ENCODE measurements around the gene DDX10. TPM values are rescaled to one million over a fixed set of nuclear protein-coding genes. Genes with fewer than 3 reads are reported as not detected.

The DDX10 gene
- total RNA-seq, 4 donors from 2014 or later = 11.5 to 22.0 (median 14.3) TPM

- intact Hi-C loops (cut with DNase I) = no loop called here
- H3K9me3 ChIP-seq = no peaks in the 10 kb centered on the region
- no peaks in the 10 kb centered on the region for H3K27me3 ChIP-seq
- H3K36me3 ChIP-seq = no peaks in the 10 kb centered on the region
- DNase-seq (ENCODE audit: extremely low spot score) = no peak
- TF ChIP-seq EP300 (IDR thresholded peaks at IDR 0.05) (no peak), POLR2A (IDR thresholded peaks at IDR 0.05; ENCODE audit: low read depth) (no peak), CTCF (IDR thresholded peaks at IDR 0.05) (no peak), POLR2AphosphoS5 (IDR thresholded peaks at IDR 0.05) (no peak)
- 93% methylated on average over 7 of the region's 7 CpGs for WGBS
- no peak overlapping the region for H3K4me3 ChIP-seq
- peaks cover 0 to 6% (median 0%) of the 10 kb centered on the region in 4 donors for H3K4me1 ChIP-seq
- no peak overlapping the region for H3K27ac ChIP-seq (replicated peaks in 1 of 4)
Measured at GRCh38 chr11:108891909-108892511, 227.1 kb downstream of the DDX10 start.

- Histone ChIP-seq H3K4me1 (peaks cover 0 to 10% (median 0%) of the 10 kb centered on the region in 4 donors), H3K4me3 (no peak overlapping the region), H3K27me3 (no peaks in the 10 kb centered on the region), H3K9me3 (no peaks in the 10 kb centered on the region), H3K27ac (replicated peaks in 1 of 4) (no peak overlapping the region), H3K36me3 (no peaks in the 10 kb centered on the region)
- intact Hi-C loops (cut with DNase I) = no loop called here
- DNase-seq (ENCODE audit: extremely low spot score) = no peak
- TF ChIP-seq EP300 (IDR thresholded peaks at IDR 0.05) = no peak
- WGBS = 65% methylated on average over 8 of the region's 8 CpGs
Measured at GRCh38 chr11:108895579-108896480, 231.0 kb downstream of the DDX10 start.

GRCh38 chr11:108897071-108897481 is 232.2 kb downstream of the DDX10 start:
- intact Hi-C loops (cut with DNase I) = no loop called here

GRCh38 chr11:108897916-108898315 is 233.0 kb downstream of the DDX10 start:
- Histone ChIP-seq H3K4me1 (peaks cover 0 to 10% (median 0%) of the 10 kb centered on the region in 4 donors), H3K27me3 (no peaks in the 10 kb centered on the region), H3K4me3 (no peak overlapping the region), H3K9me3 (no peaks in the 10 kb centered on the region), H3K27ac (replicated peaks in 1 of 4) (no peak overlapping the region), H3K36me3 (no peaks in the 10 kb centered on the region)
- 98% methylated on average over 5 of the region's 5 CpGs for WGBS
- intact Hi-C loops (cut with DNase I) = no loop called here
- no peak for TF ChIP-seq POLR2A (IDR thresholded peaks at IDR 0.05; ENCODE audit: low read depth)
- no peak for TF ChIP-seq POLR2AphosphoS5 (IDR thresholded peaks at IDR 0.05)
- no peak for TF ChIP-seq EP300 (IDR thresholded peaks at IDR 0.05)
- TF ChIP-seq CTCF (IDR thresholded peaks at IDR 0.05) = no peak
- no peak for DNase-seq (ENCODE audit: extremely low spot score)

More at GRCh38 chr11:108897071-108897481, 232.2 kb downstream of the DDX10 start:
- Histone ChIP-seq H3K36me3 (no peaks in the 10 kb centered on the region), H3K9me3 (no peaks in the 10 kb centered on the region), H3K27ac (replicated peaks in 1 of 4) (no peak overlapping the region), H3K4me3 (no peak overlapping the region), H3K27me3 (no peaks in the 10 kb centered on the region), H3K4me1 (peaks cover 0 to 10% (median 0%) of the 10 kb centered on the region in 4 donors)
- TF ChIP-seq CTCF (IDR thresholded peaks at IDR 0.05) (no peak), POLR2A (IDR thresholded peaks at IDR 0.05; ENCODE audit: low read depth) (no peak), EP300 (IDR thresholded peaks at IDR 0.05) (no peak), POLR2AphosphoS5 (IDR thresholded peaks at IDR 0.05) (no peak)
- no peak for DNase-seq (ENCODE audit: extremely low spot score)
- WGBS = 88% methylated on average over 1 of the region's 1 CpG

GRCh38 chr11:108901359-108901758 is 236.5 kb downstream of the DDX10 start:
- Histone ChIP-seq H3K27me3 (no peaks in the 10 kb centered on the region), H3K27ac (replicated peaks in 1 of 4) (no peak overlapping the region), H3K4me1 (peaks cover 0 to 10% (median 1%) of the 10 kb centered on the region in 4 donors), H3K9me3 (no peaks in the 10 kb centered on the region), H3K4me3 (no peak overlapping the region), H3K36me3 (no peaks in the 10 kb centered on the region)
- intact Hi-C loops (cut with DNase I) = no loop called here
- 97% methylated on average over 3 of the region's 3 CpGs for WGBS
- no peak for DNase-seq (ENCODE audit: extremely low spot score)
- TF ChIP-seq EP300 (IDR thresholded peaks at IDR 0.05) (no peak), POLR2AphosphoS5 (IDR thresholded peaks at IDR 0.05) (no peak), POLR2A (IDR thresholded peaks at IDR 0.05; ENCODE audit: low read depth) (no peak), CTCF (IDR thresholded peaks at IDR 0.05) (no peak)
